GM10266 (cell line): Measurements from ENCODE around the gene TET1.

Source experiments
- DNase-seq: peaks from one replicate; pipeline ENCODE4 v3.0.0; 2012; ENCODE audit errors: extremely low spot score
- CTCF ChIP-seq: IDR thresholded peaks from 2 replicates; pipeline ENCODE4 v1.5.1; 2012; ENCODE audit warnings: mild to moderate bottlenecking, low read depth; ENCODE audit not compliant: control insufficient read depth, insufficient read depth; ENCODE audit errors: missing control alignments

The TET1 gene

GRCh38 chr10:68717435-68717834, 157.3 kb downstream of the TET1 start:
- no peak for DNase-seq

GRCh38 chr10:68720793-68721672, 160.9 kb downstream of the TET1 start, which contains the start of gene CCAR1:
TSS of gene CCAR1 (plus strand) at chr10:68721239. CDS start at chr10:68722505, 1,266 bp downstream.
- TF ChIP-seq CTCF, result no peak
- DNase-seq, result peak; percentile 96

More at GRCh38 chr10:68717435-68717834, 157.3 kb downstream of the TET1 start:
- no peak for TF ChIP-seq CTCF

- DNase-seq, result peak; percentile 29
- TF ChIP-seq CTCF, result no peak
These were observed 161.7 kb downstream of the TET1 start for GRCh38 chr10:68721673-68722335.

- no peak for TF ChIP-seq CTCF
- no peak for DNase-seq
These were observed 164.9 kb downstream of the TET1 start for GRCh38 chr10:68725016-68725415.

- no peak for TF ChIP-seq CTCF
- no peak for DNase-seq
These were observed 167.0 kb downstream of the TET1 start for GRCh38 chr10:68727146-68727545.

- no peak for TF ChIP-seq CTCF
- DNase-seq, result no peak
These were observed 172.5 kb downstream of the TET1 start for GRCh38 chr10:68732651-68733050.

GRCh38 chr10:68734349-68734748, 174.2 kb downstream of the TET1 start:
- no peak for DNase-seq
- no peak for TF ChIP-seq CTCF
